ENCODE results near the gene GDPD3.

The GDPD3 gene

DNA sequence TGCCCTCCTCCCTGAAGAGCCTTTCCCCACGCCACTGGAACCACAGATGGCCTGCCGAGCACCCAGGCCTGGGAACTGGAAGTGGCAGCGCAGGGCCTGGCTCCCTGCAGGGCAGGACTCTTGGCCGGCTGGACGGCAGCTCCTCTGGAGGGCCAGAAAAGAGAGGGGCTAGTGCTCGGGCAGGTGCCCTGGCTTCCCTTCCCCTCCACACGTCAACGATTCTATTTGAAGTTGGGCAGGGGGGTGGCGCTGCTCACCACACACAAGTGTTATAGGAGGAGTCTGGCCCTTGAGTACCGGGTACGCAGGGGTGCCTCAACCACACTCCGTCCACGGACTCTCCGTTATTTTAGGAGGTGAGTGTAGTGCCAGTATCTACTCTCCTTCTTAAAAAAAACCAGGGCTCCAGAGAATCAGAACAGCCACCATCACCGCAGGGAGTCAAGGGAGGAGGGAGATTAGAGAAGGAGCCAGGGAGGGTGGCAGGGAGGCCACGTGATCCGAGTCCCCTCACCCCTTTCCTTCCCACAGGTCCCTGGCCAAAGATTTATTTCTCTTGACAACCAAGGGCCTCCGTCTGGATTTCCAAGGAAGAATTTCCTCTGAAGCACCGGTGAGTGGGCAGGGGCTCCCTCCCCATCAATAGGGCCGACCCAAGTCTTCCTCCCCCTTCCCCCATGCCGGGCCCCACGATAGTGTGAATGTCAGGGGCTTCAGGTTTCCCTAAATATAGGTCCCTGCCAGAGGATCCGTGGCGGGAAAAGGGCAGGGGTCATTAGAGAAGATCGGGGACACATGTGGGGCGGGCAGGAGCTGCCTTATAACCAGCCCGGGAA is 49.2 kb downstream of the GDPD3 start:
- no peak for FAIRE-seq
- peak; percentile 32 for TF ChIP-seq CTCF (IDR thresholded peaks at IDR 0.05; ENCODE audit: insufficient read depth, missing control alignments)
- peak; percentile 54 for DNase-seq (ENCODE audit: insufficient read length, low spot score)

DNA sequence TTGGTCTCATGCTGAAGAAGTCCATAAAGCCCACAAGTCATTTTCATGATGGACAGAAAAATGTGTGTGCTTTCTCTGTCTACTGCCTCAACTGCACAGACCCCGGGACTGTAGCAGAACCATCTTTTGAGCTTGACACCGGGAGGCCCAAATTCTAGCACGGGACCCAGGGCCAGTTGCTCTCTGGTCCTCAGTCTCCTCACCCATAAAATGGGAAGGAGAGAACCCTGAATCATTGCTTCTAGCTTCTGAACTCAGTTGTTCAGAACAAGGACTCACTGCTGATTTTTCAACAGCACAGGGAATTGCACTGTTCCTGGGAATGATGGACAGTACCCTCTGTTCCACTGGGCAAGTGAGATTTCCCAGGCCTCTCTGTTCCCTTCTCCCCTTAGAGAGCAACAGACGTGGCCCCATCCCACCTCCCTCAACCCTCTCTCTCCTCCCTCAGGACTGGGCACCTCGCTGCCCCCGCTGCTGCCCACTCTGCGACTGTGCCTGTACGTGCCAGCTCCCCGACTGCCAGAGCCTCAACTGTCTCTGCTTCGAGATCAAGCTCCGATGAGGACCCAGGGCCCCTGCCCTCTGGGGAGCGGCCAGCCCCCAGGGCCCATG is 50.0 kb downstream of the GDPD3 start:
- TF ChIP-seq CTCF (IDR thresholded peaks at IDR 0.05; ENCODE audit: insufficient read depth, missing control alignments) = no peak
- FAIRE-seq = no peak
- DNase-seq (ENCODE audit: insufficient read length, low spot score) = no peak

DNA sequence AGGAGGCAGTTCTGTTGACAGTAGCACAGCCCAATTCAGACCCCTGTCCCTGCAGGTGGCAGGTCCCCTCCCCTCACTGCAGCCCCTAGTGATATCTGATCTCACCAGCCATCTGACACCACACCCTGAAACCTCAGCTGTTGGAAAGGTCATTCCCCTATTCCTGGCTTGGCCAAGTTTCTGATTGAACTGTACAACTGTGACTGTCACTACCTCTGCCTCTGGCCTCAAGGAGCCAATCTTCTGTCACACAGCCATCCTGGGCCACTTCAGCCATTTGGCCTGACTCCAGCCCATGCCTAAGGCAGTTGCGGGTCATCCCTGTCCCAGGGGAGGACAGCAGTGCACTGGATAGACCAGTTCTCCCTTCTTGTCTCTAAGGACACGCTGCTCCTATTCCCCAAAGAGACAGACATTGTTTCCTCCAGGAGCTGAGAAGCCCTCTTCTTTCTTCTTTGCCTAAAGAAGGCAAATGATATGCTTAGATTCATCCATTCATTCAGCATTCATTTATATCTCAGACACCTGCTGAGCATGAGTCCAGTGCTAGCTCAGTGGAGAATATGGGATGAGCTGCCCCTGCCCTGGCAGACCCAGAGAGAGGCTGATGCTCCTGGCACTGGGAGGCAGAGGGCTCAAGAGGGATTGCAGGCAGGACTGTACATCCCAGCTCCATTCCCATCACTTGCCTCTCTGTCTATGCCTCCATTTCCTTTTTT is 52.3 kb downstream of the GDPD3 start:
- no peak for FAIRE-seq

GRCh38 chr16:30060346-30060745 is 53.0 kb downstream of the GDPD3 start:
- FAIRE-seq (no peak), DNase-seq (ENCODE audit: insufficient read length, low spot score) (no peak)
- no peak for TF ChIP-seq CTCF (IDR thresholded peaks at IDR 0.05; ENCODE audit: insufficient read depth, missing control alignments)

More for the DNA sequence above, 52.3 kb downstream of the GDPD3 start:
- no peak for TF ChIP-seq CTCF (IDR thresholded peaks at IDR 0.05; ENCODE audit: insufficient read depth, missing control alignments)
- DNase-seq (ENCODE audit: insufficient read length, low spot score) = no peak

GRCh38 chr16:30054959-30055553 is 58.3 kb downstream of the GDPD3 start:
- peak; percentile 66 for DNase-seq (ENCODE audit: insufficient read length, low spot score)

More at GRCh38 chr16:30054959-30055553, 58.3 kb downstream of the GDPD3 start:
- TF ChIP-seq CTCF (IDR thresholded peaks at IDR 0.05; ENCODE audit: insufficient read depth, missing control alignments) = peak; percentile 57
- FAIRE-seq = no peak

Measured in D721Med (cell line).